Astrocyte (in vitro differentiated cells and primary cell): ENCODE measurements around the gene DOCK7. TPM values are rescaled to one million over a fixed set of nuclear protein-coding genes. Genes with fewer than 3 reads are reported as not detected.

ENCODE experiments used
- DNase-seq: peaks from one replicate; pipeline ENCODE4 v3.0.0-alpha.2; 2010; ENCODE audit warnings: low read depth
- FAIRE-seq: peaks from 2 replicates; lab custom pipeline; 2011; peaks lifted over from hg19 to GRCh38; lab: Jason Lieb, UNC
- H2AFZ ChIP-seq: 2 replicates; pipeline ENCODE4 v1.6.0; 2012; ENCODE audit warnings: low read depth, low read length, inconsistent platforms
- H3K27ac ChIP-seq: 2 replicates; pipeline ENCODE4 v1.5.1; 2011; ENCODE audit warnings: low read depth, low read length, inconsistent platforms
- H3K27me3 ChIP-seq: 2 replicates; pipeline ENCODE4 v1.6.0; 2011; ENCODE audit warnings: low read length, inconsistent platforms; ENCODE audit not compliant: insufficient read depth
- H3K36me3 ChIP-seq: 2 replicates; pipeline ENCODE4 v1.5.1; 2011; ENCODE audit warnings: low read length, inconsistent platforms; ENCODE audit not compliant: insufficient read depth
- H3K4me1 ChIP-seq: 2 replicates; pipeline ENCODE4 v1.5.1; 2011; ENCODE audit warnings: low read length, inconsistent platforms; ENCODE audit not compliant: insufficient read depth
- H3K4me2 ChIP-seq: 2 replicates; pipeline ENCODE4 v1.6.0; 2012; ENCODE audit warnings: low read length, inconsistent platforms
- H3K4me3 ChIP-seq: 2 replicates; pipeline ENCODE4 v1.5.1; 2011; ENCODE audit warnings: low read depth, mild to moderate bottlenecking, low read length, inconsistent platforms; ENCODE audit not compliant: insufficient read depth
- H3K79me2 ChIP-seq: 2 replicates; pipeline ENCODE4 v1.6.0; 2012; ENCODE audit warnings: mild to moderate bottlenecking, low read length, inconsistent platforms; ENCODE audit not compliant: insufficient read depth
- H3K9ac ChIP-seq: 2 replicates; pipeline ENCODE4 v1.6.0; 2012; ENCODE audit warnings: mild to moderate bottlenecking, low read length, inconsistent platforms
- H3K9me3 ChIP-seq: 2 replicates; pipeline ENCODE4 v1.5.1; 2012; ENCODE audit warnings: low read depth, mild to moderate bottlenecking, low read length, inconsistent platforms; ENCODE audit not compliant: insufficient read depth
- H4K20me1 ChIP-seq: 2 replicates; pipeline ENCODE4 v1.6.0; 2012; ENCODE audit warnings: low read length, inconsistent platforms; ENCODE audit not compliant: insufficient read depth
- H3K27ac Mint-ChIP-seq: one replicate; pipeline ENCODE4 v1.8.0; 2021; ENCODE audit warnings: mild to moderate bottlenecking, mixed read lengths; ENCODE audit not compliant: unreplicated experiment
- H3K27me3 Mint-ChIP-seq: one replicate; pipeline ENCODE4 v1.8.0; 2021; ENCODE audit warnings: low read depth, mixed read lengths; ENCODE audit not compliant: unreplicated experiment
- H3K36me3 Mint-ChIP-seq: one replicate; pipeline ENCODE4 v1.8.0; 2021; ENCODE audit warnings: low read depth, mixed read lengths; ENCODE audit not compliant: unreplicated experiment
- H3K4me1 Mint-ChIP-seq: one replicate; pipeline ENCODE4 v1.8.0; 2021; ENCODE audit warnings: low read depth, mixed read lengths; ENCODE audit not compliant: unreplicated experiment
- H3K4me3 Mint-ChIP-seq: one replicate; pipeline ENCODE4 v1.8.0; 2021; ENCODE audit warnings: mild to moderate bottlenecking, moderate library complexity, mixed read lengths; ENCODE audit not compliant: unreplicated experiment
- H3K9me3 Mint-ChIP-seq: one replicate; pipeline ENCODE4 v1.8.0; 2021; ENCODE audit warnings: mild to moderate bottlenecking, mixed read lengths; ENCODE audit not compliant: unreplicated experiment
- EZH2 ChIP-seq: IDR thresholded peaks from 2 replicates; pipeline ENCODE4 v1.6.1; 2012; ENCODE audit warnings: mild to moderate bottlenecking, low read length, inconsistent platforms; ENCODE audit not compliant: insufficient read depth
- total RNA-seq: library from RNA; stranded (reverse); gene quantifications from 2 replicates; pipeline ENCODE4 v1.2.1, GENCODE V29; 2021
- TF ChIP-seq, protein P1 (sequence below): IDR thresholded peaks from 2 replicates; pipeline ENCODE4 v1.5.1; 2011; ENCODE audit warnings: low read depth, mild to moderate bottlenecking, inconsistent platforms, low read length, moderate library complexity; ENCODE audit not compliant: insufficient read depth

Gene DOCK7
- total RNA-seq, 1 donor from 2014 or later: 68.7 TPM

GRCh38 chr1:62500210-62500609, 188.0 kb downstream of the DOCK7 start:
- no peak overlapping the region for H3K9ac ChIP-seq
- no peaks in the 10 kb centered on the region for H3K4me1 ChIP-seq
- H3K4me2 ChIP-seq: no peak overlapping the region
- Mint-ChIP-seq H3K27me3 (no peaks in the 10 kb centered on the region), H3K4me1 (no peaks in the 10 kb centered on the region), H3K36me3 (peaks cover 2% of the 10 kb centered on the region), H3K4me3 (no peak overlapping the region), H3K9me3 (no peaks in the 10 kb centered on the region), H3K27ac (no peak overlapping the region)
- no peak overlapping the region for H3K27ac ChIP-seq
- no peak overlapping the region for H3K4me3 ChIP-seq
- H4K20me1 ChIP-seq: no peaks in the 10 kb centered on the region
- H3K36me3 ChIP-seq: peaks cover 2% of the 10 kb centered on the region
- DNase-seq (no peak), FAIRE-seq (no peak)
- no peak overlapping the region for H2AFZ ChIP-seq
- no peaks in the 10 kb centered on the region for H3K9me3 ChIP-seq
- TF ChIP-seq, protein P1, sequence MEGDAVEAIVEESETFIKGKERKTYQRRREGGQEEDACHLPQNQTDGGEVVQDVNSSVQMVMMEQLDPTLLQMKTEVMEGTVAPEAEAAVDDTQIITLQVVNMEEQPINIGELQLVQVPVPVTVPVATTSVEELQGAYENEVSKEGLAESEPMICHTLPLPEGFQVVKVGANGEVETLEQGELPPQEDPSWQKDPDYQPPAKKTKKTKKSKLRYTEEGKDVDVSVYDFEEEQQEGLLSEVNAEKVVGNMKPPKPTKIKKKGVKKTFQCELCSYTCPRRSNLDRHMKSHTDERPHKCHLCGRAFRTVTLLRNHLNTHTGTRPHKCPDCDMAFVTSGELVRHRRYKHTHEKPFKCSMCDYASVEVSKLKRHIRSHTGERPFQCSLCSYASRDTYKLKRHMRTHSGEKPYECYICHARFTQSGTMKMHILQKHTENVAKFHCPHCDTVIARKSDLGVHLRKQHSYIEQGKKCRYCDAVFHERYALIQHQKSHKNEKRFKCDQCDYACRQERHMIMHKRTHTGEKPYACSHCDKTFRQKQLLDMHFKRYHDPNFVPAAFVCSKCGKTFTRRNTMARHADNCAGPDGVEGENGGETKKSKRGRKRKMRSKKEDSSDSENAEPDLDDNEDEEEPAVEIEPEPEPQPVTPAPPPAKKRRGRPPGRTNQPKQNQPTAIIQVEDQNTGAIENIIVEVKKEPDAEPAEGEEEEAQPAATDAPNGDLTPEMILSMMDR: no peak
- no peak for TF ChIP-seq EZH2
- H3K79me2 ChIP-seq: no peaks in the 10 kb centered on the region
- no peaks in the 10 kb centered on the region for H3K27me3 ChIP-seq

- DNase-seq: no peak
- Mint-ChIP-seq H3K27me3 (no peaks in the 10 kb centered on the region), H3K9me3 (no peaks in the 10 kb centered on the region), H3K36me3 (peaks cover 6% of the 10 kb centered on the region), H3K4me3 (no peak overlapping the region), H3K27ac (no peak overlapping the region), H3K4me1 (no peaks in the 10 kb centered on the region)
- Histone ChIP-seq H3K4me3 (no peak overlapping the region), H3K4me1 (no peaks in the 10 kb centered on the region), H3K27ac (no peak overlapping the region), H2AFZ (no peak overlapping the region), H3K4me2 (no peak overlapping the region), H3K9me3 (no peaks in the 10 kb centered on the region), H3K36me3 (peaks cover 8% of the 10 kb centered on the region), H3K79me2 (no peaks in the 10 kb centered on the region), H3K27me3 (no peaks in the 10 kb centered on the region), H4K20me1 (no peaks in the 10 kb centered on the region), H3K9ac (no peak overlapping the region)
- TF ChIP-seq EZH2: no peak
- no peak for FAIRE-seq
Observed at GRCh38 chr1:62494137-62494536, 194.0 kb downstream of the DOCK7 start.

- TF ChIP-seq EZH2: no peak
- TF ChIP-seq, protein P1: no peak
- Mint-ChIP-seq H3K27ac (no peak overlapping the region), H3K4me1 (no peaks in the 10 kb centered on the region), H3K9me3 (no peaks in the 10 kb centered on the region), H3K36me3 (peaks cover 6% of the 10 kb centered on the region), H3K27me3 (no peaks in the 10 kb centered on the region), H3K4me3 (no peak overlapping the region)
- FAIRE-seq: no peak
- H3K9me3 ChIP-seq: no peaks in the 10 kb centered on the region
- peaks cover 10% of the 10 kb centered on the region for H3K36me3 ChIP-seq
- no peak overlapping the region for H2AFZ ChIP-seq
- peak; percentile 2 for DNase-seq
- H3K27me3 ChIP-seq: no peaks in the 10 kb centered on the region
- no peak overlapping the region for H3K4me2 ChIP-seq
- H3K4me1 ChIP-seq: no peaks in the 10 kb centered on the region
- H3K4me3 ChIP-seq: no peak overlapping the region
- H3K79me2 ChIP-seq: no peaks in the 10 kb centered on the region
- no peak overlapping the region for H3K9ac ChIP-seq
- no peaks in the 10 kb centered on the region for H4K20me1 ChIP-seq
- no peak overlapping the region for H3K27ac ChIP-seq
Observed at GRCh38 chr1:62493656-62494055, 194.5 kb downstream of the DOCK7 start.
